Activated T-cell treated with anti-CD3 and anti-CD28 coated beads for 48 hours (primary cell): ENCODE results near the gene UBAC1.
"Not testable (repeated sequence)": the region's sequence is repeated elsewhere in the genome, so short reads cannot be mapped to it uniquely, and the experiment has no call there.

Experiments used
- DNase-seq: peaks from one replicate; pipeline ENCODE4 v3.0.0-alpha.2; 2020; ENCODE audit warnings: low read depth

The UBAC1 gene

GRCh38 chr9:135978642-135979546 is 17.7 kb upstream of the UBAC1 start:
- no peak for DNase-seq

GRCh38 chr9:135976944-135977343 is 15.8 kb upstream of the UBAC1 start:
- no peak for DNase-seq

- no peak for DNase-seq
Observed at GRCh38 chr9:135976531-135976930, 15.4 kb upstream of the UBAC1 start.

GRCh38 chr9:135975834-135976233 is 14.7 kb upstream of the UBAC1 start:
- DNase-seq: no peak

GRCh38 chr9:135974220-135974573 is 13.0 kb upstream of the UBAC1 start:
- DNase-seq: no peak

GRCh38 chr9:135973277-135974219 is 12.4 kb upstream of the UBAC1 start:
- no peak for DNase-seq

- no peak for DNase-seq
Observed at GRCh38 chr9:135971892-135972291, 10.7 kb upstream of the UBAC1 start.

GRCh38 chr9:135971111-135971766 is 10.1 kb upstream of the UBAC1 start:
- no peak for DNase-seq

GRCh38 chr9:135970128-135970815 is 9.1 kb upstream of the UBAC1 start:
- DNase-seq: no peak

- no peak for DNase-seq
Observed at GRCh38 chr9:135969064-135969683, 8.0 kb upstream of the UBAC1 start.

- DNase-seq: no peak
Observed at GRCh38 chr9:135968601-135969000, 7.4 kb upstream of the UBAC1 start.

- no peak for DNase-seq
Observed at GRCh38 chr9:135968083-135968476, 6.9 kb upstream of the UBAC1 start.

GRCh38 chr9:135966916-135967260 is 5.7 kb upstream of the UBAC1 start:
- DNase-seq: not testable (repeated sequence)

GRCh38 chr9:135965124-135965756 is 4.1 kb upstream of the UBAC1 start:
- no peak for DNase-seq

- no peak for DNase-seq
Observed at GRCh38 chr9:135963938-135964337, 2.8 kb upstream of the UBAC1 start.

GRCh38 chr9:135963338-135963737 is 2.2 kb upstream of the UBAC1 start:
- no peak for DNase-seq

- DNase-seq: no peak
Observed at GRCh38 chr9:135962696-135963307, 1.6 kb upstream of the UBAC1 start.

GRCh38 chr9:135961811-135962695 is 880 bp upstream of the UBAC1 start:
- no peak for DNase-seq
